ENCODE measurements around the gene JUP. TPM values are rescaled to one million over a fixed set of nuclear protein-coding genes. Genes with fewer than 3 reads are reported as not detected.

The JUP gene
- polyA plus RNA-seq, 3 donors, result 218 to 260 (median 242) TPM

- no peak for DNase-seq
Measured at GRCh38 chr17:41733348-41734138, 53.0 kb downstream of the JUP start.

- DNase-seq, result no peak
Measured at GRCh38 chr17:41731836-41732235, 54.7 kb downstream of the JUP start.

GRCh38 chr17:41730479-41730878, 56.0 kb downstream of the JUP start:
- no peak for DNase-seq

GRCh38 chr17:41728056-41728455, 58.5 kb downstream of the JUP start:
- DNase-seq, result no peak

GRCh38 chr17:41725134-41725533, 61.4 kb downstream of the JUP start:
- no peak for DNase-seq

- DNase-seq, result no peak
Measured at GRCh38 chr17:41724476-41725050, 61.9 kb downstream of the JUP start.

- no peak for DNase-seq
Measured at GRCh38 chr17:41723801-41724475, 62.6 kb downstream of the JUP start.

GRCh38 chr17:41722231-41722630, 64.3 kb downstream of the JUP start:
- no peak for DNase-seq

- DNase-seq, result no peak
Measured at GRCh38 chr17:41718287-41718645, 68.2 kb downstream of the JUP start.

GRCh38 chr17:41717408-41718286, 68.9 kb downstream of the JUP start:
- no peak for DNase-seq

GRCh38 chr17:41711669-41712400, 74.7 kb downstream of the JUP start, which contains the start of gene GAST:
GAST (plus strand) TSS chr17:41712331; CDS start chr17:41715437, 3,106 bp downstream.
- no peak for DNase-seq

- DNase-seq, result no peak
Measured at GRCh38 chr17:41710472-41711090, 75.9 kb downstream of the JUP start.

- no peak for DNase-seq
Measured at GRCh38 chr17:41707803-41708669, 78.5 kb downstream of the JUP start.

- DNase-seq, result no peak
Measured at GRCh38 chr17:41705271-41705991, 81.1 kb downstream of the JUP start.

Other genes starting within 250 kb of the JUP start
- gene KRT9, start 214.7 kb downstream of the JUP start, polyA plus RNA-seq (ENCODE audit: insufficient read length in 3 of 3), result not detected
- under 1 TPM in 2 of 3 donors, not detected in 1; 0.31 to 0.36 TPM for gene KRT14, start 199.8 kb downstream of the JUP start, polyA plus RNA-seq (ENCODE audit: insufficient read length in 3 of 3)
- not detected for gene KRT16, start 173.9 kb downstream of the JUP start, polyA plus RNA-seq (ENCODE audit: insufficient read length in 3 of 3)
- gene KRT17, start 162.1 kb downstream of the JUP start, polyA plus RNA-seq (ENCODE audit: insufficient read length in 3 of 3), result 1 to 10 TPM; 1.6 to 4.8 (median 2.0) TPM
- 100 to 1,000 TPM; 651 to 702 (median 684) TPM for gene EIF1, start 97.8 kb downstream of the JUP start, polyA plus RNA-seq (ENCODE audit: insufficient read length in 3 of 3)
- gene GAST, start 74.4 kb downstream of the JUP start, polyA plus RNA-seq (ENCODE audit: insufficient read length in 3 of 3), result not detected
- 1 to 10 TPM; 1.2 to 1.5 (median 1.3) TPM for gene HAP1, start 52.1 kb downstream of the JUP start, polyA plus RNA-seq (ENCODE audit: insufficient read length in 3 of 3)
- 10 to 100 TPM; 43.4 to 48.8 (median 44.8) TPM for gene P3H4, start 25.2 kb upstream of the JUP start, polyA plus RNA-seq (ENCODE audit: insufficient read length in 3 of 3)
- 100 to 1,000 TPM; 142 to 163 (median 160) TPM for gene FKBP10, start 26.3 kb upstream of the JUP start, polyA plus RNA-seq (ENCODE audit: insufficient read length in 3 of 3)
- 100 to 1,000 TPM in 1 of 3 donors, 10 to 100 TPM in 2; 91.4 to 111 (median 91.7) TPM for gene NT5C3B, start 49.5 kb upstream of the JUP start, polyA plus RNA-seq (ENCODE audit: insufficient read length in 3 of 3)
- gene KLHL10, start 51.1 kb upstream of the JUP start, polyA plus RNA-seq (ENCODE audit: insufficient read length in 3 of 3), result under 1 TPM; 0.24 to 0.27 (median 0.27) TPM
- gene KLHL11, start 78.7 kb upstream of the JUP start, polyA plus RNA-seq (ENCODE audit: insufficient read length in 3 of 3), result 10 to 100 TPM in 2 of 3 donors, 1 to 10 TPM in 1; 8.7 to 12.1 (median 10.3) TPM
- gene ACLY, start 132.2 kb upstream of the JUP start, polyA plus RNA-seq (ENCODE audit: insufficient read length in 3 of 3), result 10 to 100 TPM; 89.5 to 92.9 (median 90.9) TPM
- 1 to 10 TPM; 5.9 to 8.6 (median 7.6) TPM for gene ODAD4, start 143.9 kb upstream of the JUP start, polyA plus RNA-seq (ENCODE audit: insufficient read length in 3 of 3)
- 10 to 100 TPM; 68.3 to 81.0 (median 77.0) TPM for gene CNP, start 180.1 kb upstream of the JUP start, polyA plus RNA-seq (ENCODE audit: insufficient read length in 3 of 3)
- 100 to 1,000 TPM; 140 to 165 (median 150) TPM for gene DNAJC7, start 230.7 kb upstream of the JUP start, polyA plus RNA-seq (ENCODE audit: insufficient read length in 3 of 3)
- 10 to 100 TPM; 54.6 to 58.4 (median 57.2) TPM for gene NKIRAS2, start 233.4 kb upstream of the JUP start, polyA plus RNA-seq (ENCODE audit: insufficient read length in 3 of 3)

Measured in renal pelvis (tissue), 4 donors.